SJSA1 (cell line): ENCODE measurements around the gene SDK2. TPM values are rescaled to one million over a fixed set of nuclear protein-coding genes. Genes with fewer than 3 reads are reported as not detected.
A peak's percentile ranks its signal among the peaks of the same experiment; 100 is the strongest.

Experiments
- DNase-seq, 2 experiments: peaks; one replicate each; pipeline ENCODE4 v3.0.0-alpha.2; 2015 to 2020; ENCODE audit warnings: low spot score in 2 of 2, low read depth in 1 of 2
- H3K27ac ChIP-seq: fragments of 250-450 bp; sonication (Bioruptor Pico); 2 replicates; pipeline ENCODE4 v1.5.1; 2020; ENCODE audit warnings: mild to moderate bottlenecking, moderate library complexity
- H3K27me3 ChIP-seq: fragments of 250-450 bp; sonication (Bioruptor Pico); replicated peaks from 2 replicates; pipeline ENCODE4 v1.5.1; 2020; ENCODE audit warnings: mild to moderate bottlenecking, moderate library complexity
- H3K36me3 ChIP-seq: fragments of 250-450 bp; sonication (Bioruptor Pico); 2 replicates; pipeline ENCODE4 v1.5.1; 2020; ENCODE audit warnings: mild to moderate bottlenecking
- H3K4me1 ChIP-seq: fragments of 250-450 bp; sonication (Bioruptor Pico); replicated peaks from 2 replicates; pipeline ENCODE4 v1.6.1; 2021; ENCODE audit warnings: mild to moderate bottlenecking
- H3K4me3 ChIP-seq: fragments of 250-450 bp; sonication (Bioruptor Pico); 2 replicates; pipeline ENCODE4 v1.5.1; 2020; ENCODE audit warnings: mild to moderate bottlenecking
- H3K9me3 ChIP-seq: fragments of 250-450 bp; sonication (Bioruptor Pico); replicated peaks from 2 replicates; pipeline ENCODE4 v1.5.1; 2020; ENCODE audit warnings: mild to moderate bottlenecking
- total RNA-seq: library from RNA; depleted of rRNA; stranded (reverse); fragments of >200 nt; shearing (Covaris generic); gene quantifications from 2 replicates; pipeline ENCODE4 v1.2.3, GENCODE V29; 2014

SDK2 gene
- total RNA-seq, 1 experiment from 2014 or later, result 0.05 TPM

DNA sequence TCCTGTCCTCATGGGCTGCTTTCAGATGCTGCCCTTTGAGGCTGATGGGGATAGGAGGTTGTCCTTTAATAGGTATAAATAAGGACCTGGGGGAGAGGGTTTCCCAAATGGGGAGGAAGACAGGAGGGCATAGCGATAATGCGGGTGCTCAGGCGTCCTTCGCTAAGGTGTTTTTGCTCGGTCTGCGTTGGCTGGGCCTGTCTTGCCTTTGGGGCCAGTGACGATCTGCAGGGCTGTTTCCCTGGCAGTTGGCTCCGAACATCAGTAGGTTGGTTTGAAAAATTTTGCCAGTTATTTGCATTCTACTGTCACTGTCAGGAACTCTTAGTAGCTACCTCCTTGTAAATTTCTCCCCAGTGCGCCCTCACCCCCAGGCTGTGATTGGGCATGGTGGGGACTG is 294.6 kb downstream of the SDK2 start:
- no peaks in the 10 kb centered on the region for H3K9me3 ChIP-seq
- H3K27me3 ChIP-seq, result no peaks in the 10 kb centered on the region
- no peaks in the 10 kb centered on the region for H3K36me3 ChIP-seq

DNA sequence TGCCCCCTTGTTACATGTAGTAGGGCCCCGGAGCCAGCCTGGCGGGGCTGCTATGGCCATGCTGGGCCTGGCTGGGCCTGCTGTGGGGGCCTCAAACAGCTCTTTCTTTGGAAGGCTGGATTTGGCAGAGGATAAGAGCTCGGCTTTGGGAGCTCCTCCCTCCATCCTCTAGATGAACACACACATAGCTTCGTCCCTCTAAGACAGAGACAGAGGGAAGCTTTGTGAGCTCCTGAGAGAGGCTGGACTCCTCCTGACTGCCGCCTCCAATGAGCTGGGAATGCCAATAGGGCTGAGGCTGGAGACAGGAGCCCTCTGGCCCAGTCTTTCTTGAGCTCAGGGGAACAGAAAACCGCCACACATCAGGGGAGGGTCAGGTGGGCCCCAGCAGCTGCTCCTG is 295.1 kb downstream of the SDK2 start:
- Histone ChIP-seq H3K27me3 (no peaks in the 10 kb centered on the region), H3K4me1 (peaks cover 13% of the 10 kb centered on the region), H3K27ac (no peak overlapping the region), H3K9me3 (no peaks in the 10 kb centered on the region), H3K4me3 (no peak overlapping the region), H3K36me3 (no peaks in the 10 kb centered on the region)
- no peak for DNase-seq

More for the DNA sequence above, 294.6 kb downstream of the SDK2 start:
- Histone ChIP-seq H3K4me1 (peaks cover 8% of the 10 kb centered on the region), H3K27ac (no peak overlapping the region), H3K4me3 (no peak overlapping the region)
- no peak for DNase-seq

DNA sequence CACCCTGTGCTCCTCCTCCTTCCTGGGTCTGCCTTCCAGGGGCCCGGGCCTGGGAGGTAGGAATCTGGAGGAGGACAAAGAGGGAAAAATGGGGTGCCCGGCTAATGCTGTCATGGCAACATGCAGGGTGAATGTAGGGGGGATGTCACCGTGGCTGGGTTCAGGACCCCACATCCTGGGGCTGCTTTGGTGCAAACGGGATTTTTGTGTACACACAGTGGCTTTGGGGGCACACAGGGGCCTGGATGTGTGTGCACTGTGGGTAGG is 295.5 kb downstream of the SDK2 start:
- Histone ChIP-seq H3K9me3 (no peaks in the 10 kb centered on the region), H3K27ac (no peak overlapping the region), H3K4me1 (peaks cover 17% of the 10 kb centered on the region), H3K27me3 (no peaks in the 10 kb centered on the region), H3K4me3 (no peak overlapping the region), H3K36me3 (no peaks in the 10 kb centered on the region)
- no peak for DNase-seq

DNA sequence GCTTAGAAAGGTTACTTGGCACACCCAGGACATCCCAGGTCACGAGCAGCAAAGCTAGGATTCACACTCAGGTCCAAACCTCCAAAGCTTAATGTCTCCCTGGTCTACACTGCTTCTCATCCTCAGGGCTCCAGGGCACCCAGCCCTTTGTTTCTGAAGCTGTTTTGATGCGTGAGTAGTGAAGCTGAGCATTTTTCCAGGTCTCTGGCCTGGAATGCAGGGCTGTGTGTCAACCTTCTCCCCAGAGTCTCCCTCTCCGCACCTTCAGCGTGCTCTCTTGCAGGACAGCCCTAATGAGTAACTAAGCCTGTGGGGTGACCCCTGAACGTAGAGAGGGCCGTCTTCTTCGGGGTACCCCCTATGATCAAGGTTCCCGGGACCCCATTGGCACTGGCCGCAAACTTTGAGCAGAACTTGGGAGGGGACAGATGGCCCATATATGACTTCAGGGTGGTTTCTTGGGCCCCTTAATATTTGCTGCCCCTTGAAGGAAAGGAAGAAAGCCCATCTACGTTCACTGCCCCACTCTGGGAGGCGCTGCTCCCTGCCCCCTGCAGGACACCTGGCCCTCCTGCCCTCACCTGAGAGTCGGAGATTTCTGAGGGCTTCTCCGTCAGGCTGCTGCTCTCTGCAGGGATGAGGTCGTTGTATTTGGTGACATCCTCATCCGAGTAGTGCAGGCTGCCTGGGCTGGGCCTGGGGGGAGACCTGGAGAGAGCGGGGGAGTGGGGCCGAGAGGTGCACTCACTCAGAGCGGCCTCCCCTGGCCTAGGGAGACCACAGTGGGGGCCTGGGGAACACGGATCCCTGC is 296.0 kb downstream of the SDK2 start:
- H3K4me1 ChIP-seq, result peaks cover 22% of the 10 kb centered on the region
- no peaks in the 10 kb centered on the region for H3K9me3 ChIP-seq
- no peak overlapping the region for H3K4me3 ChIP-seq
- no peaks in the 10 kb centered on the region for H3K36me3 ChIP-seq
- no peak for DNase-seq
- H3K27ac ChIP-seq, result no peak overlapping the region
- H3K27me3 ChIP-seq, result no peaks in the 10 kb centered on the region

DNA sequence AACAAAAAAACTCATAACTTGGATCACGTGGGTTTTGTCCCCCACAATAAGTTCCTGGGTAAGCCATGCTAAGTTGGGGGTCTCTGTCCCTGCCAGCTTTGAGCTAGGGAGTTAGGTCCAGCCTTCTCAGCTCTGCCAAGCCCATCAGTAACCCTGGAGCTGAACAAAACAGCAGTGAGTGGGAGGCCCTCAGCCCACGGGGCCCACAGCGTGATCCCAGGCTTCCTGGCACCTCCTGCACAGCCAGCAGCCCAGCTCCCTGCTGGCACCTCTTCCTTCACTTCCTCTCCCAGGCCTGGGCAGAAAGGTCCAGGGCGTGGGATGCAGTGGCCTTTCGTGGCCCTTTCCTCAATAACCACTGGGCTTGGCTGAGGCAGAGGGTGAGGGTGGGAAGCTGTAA is 296.9 kb downstream of the SDK2 start:
- H3K9me3 ChIP-seq, result no peaks in the 10 kb centered on the region
- no peaks in the 10 kb centered on the region for H3K27me3 ChIP-seq
- H3K36me3 ChIP-seq, result no peaks in the 10 kb centered on the region
- no peak overlapping the region for H3K4me3 ChIP-seq
- peaks cover 31% of the 10 kb centered on the region for H3K4me1 ChIP-seq
- H3K27ac ChIP-seq, result no peak overlapping the region
- DNase-seq, result no peak

DNA sequence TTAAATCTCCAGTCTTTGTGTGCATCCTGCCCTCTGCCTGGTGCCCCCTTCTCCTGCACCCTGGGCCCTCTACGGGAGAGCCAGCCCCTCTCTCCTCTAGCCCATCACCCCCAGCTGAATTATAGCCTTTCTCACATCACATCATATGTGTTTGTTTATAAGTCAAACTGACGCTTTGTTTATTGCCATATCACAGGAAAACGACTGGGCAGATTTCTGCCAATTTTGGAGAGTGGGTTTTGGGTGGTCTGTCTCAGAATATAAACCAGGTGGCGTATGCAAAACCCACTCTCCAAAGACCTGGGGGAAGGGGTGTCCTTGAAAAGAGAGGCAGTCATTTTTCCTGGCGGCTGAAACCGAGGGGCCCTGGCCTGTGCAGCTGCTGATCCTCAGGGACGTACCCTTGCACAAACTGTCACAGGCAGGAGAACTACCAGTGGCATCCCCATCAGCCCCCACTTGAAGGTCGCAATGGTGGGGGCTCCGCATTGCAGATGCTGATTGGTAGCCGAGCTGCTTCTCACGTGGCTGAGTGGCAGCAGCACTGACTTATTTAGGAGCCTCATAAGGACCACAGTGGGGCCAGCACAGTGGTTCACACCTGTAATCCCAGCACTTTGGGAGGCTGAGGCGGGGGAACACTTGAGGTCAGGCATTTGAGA is 297.6 kb downstream of the SDK2 start:
- H3K4me1 ChIP-seq, result peaks cover 38% of the 10 kb centered on the region
- H3K9me3 ChIP-seq, result no peaks in the 10 kb centered on the region
- H3K27ac ChIP-seq, result no peak overlapping the region
- H3K4me3 ChIP-seq, result no peak overlapping the region
- H3K36me3 ChIP-seq, result no peaks in the 10 kb centered on the region
- H3K27me3 ChIP-seq, result no peaks in the 10 kb centered on the region
- no peak for DNase-seq

DNA sequence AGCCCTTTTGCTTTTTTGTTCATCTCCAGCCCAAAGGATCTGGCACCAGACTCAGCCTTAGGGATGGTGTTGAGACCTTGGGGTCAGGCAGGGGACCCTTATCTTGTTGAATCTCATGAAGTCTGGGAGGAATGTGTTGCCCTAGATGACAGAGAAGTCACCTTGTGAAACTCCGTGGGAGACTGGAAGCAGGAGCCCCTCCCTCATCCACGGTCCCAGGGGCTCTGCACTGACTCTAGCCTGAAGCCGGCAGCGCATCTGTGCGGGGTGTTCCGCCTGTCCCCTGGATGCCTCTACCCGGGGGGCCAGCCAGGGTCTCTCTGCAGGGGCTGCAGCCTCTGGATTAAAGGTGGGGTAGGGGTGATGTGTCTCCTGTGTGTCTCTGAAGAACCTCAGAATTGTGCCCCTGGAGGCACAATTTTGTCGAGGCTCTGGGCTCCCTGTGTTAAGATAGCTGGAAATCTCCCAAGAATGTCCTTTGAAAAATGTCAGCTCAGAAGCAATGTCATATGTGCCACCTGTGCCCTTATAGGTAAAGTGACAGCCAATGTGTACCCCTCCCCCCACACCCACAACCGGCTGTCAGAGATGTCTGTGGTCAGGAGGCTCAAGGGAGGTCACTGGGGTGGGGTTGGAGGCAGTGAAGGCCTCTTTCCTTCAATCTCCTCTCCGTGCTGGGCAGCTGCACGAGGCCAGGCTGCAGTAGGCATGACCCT is 300.3 kb downstream of the SDK2 start:
- Histone ChIP-seq H3K4me3 (no peak overlapping the region), H3K4me1 (peaks cover 60% of the 10 kb centered on the region), H3K9me3 (no peaks in the 10 kb centered on the region)

DNA sequence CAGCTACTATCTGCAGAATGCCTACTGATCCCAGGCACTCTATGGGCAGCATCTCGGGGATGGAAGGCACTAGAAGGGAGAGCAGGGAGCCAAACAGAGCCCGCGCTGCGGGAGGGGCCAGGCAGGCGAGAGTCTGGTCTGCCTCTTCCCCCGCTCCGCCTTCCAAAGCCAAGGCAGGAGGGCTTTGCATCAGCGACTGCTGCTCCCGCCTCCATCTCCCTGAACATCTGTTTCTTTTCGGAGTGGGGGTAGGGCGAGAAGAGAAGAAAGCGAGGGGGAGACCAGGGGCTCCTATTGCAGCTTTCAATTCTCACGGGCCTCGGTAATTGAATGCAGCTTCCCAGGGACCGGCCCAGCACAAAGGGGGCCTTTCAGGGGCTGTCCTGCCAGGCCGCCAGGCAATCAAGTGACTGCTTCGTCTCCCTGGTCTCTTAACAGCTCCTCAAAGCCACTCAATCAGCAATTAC is 301.0 kb downstream of the SDK2 start:
- DNase-seq, result peak; percentile 96
- Histone ChIP-seq H3K27ac (peak overlapping the region; percentile 92), H3K4me1 (peaks cover 67% of the 10 kb centered on the region), H3K4me3 (peak overlapping the region; percentile 2), H3K9me3 (no peaks in the 10 kb centered on the region), H3K27me3 (no peaks in the 10 kb centered on the region), H3K36me3 (no peaks in the 10 kb centered on the region)

More for the DNA sequence above, 300.3 kb downstream of the SDK2 start:
- H3K36me3 ChIP-seq, result no peaks in the 10 kb centered on the region
- no peaks in the 10 kb centered on the region for H3K27me3 ChIP-seq
- peak overlapping the region; percentile 92 for H3K27ac ChIP-seq
- no peak for DNase-seq

DNA sequence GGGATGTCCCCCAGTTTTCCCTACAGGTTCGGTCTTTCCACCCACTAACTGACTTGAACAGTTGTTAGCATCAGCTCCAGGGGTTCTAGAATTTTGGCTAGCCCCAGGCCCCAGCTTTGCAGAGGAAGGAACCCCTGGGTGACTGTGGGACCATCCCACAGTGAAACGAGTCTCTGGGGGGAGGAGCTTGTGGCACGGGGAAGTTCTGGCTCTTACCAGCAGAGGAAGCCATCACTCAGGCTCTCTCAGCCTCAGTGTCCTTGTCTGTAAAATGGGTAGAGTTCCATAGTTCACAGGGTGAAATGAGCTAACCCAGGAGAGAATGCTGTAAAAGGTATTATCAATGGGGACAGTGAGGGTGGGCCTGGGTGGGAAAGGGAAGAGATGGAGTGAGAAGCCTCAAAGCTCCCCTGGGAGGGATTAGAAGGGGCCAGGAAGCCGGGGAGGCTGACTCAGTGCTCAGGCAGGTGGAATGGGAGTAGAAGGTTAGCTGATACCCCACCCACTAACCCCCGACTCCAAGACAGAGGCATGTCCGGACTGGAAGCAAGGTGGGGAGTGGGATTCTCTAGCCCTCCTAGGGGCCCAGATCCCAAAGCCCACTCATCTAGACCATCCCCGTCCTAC is 301.6 kb downstream of the SDK2 start:
- Histone ChIP-seq H3K27ac (peak overlapping the region; percentile 92), H3K36me3 (no peaks in the 10 kb centered on the region), H3K27me3 (no peaks in the 10 kb centered on the region), H3K4me1 (peaks cover 72% of the 10 kb centered on the region), H3K9me3 (no peaks in the 10 kb centered on the region), H3K4me3 (peak overlapping the region; percentile 2)
- DNase-seq, result peak; percentile 95 to 96

DNA sequence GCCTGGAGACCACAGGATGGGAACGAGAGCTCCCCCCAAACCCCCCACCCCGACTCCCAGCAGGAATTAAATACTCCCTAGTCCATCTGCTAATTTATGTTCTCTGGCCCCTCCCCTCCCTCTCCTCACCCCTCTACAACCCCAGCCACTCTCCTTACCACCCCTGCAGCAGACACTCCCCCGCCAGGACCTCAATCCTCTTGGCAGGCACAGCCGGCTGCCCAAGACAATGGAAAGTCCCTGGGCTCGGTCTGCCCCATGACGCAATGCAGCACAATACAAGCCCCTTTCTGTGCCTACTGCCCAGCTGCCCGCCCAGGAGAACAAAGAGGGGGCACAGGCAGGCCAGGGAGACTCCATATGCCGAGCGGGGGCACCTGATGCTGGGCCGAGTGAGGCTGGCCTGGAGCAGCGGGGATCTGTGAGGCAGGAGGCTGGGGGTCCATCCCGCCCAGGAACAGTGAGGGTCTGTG is 302.2 kb downstream of the SDK2 start:
- no peaks in the 10 kb centered on the region for H3K9me3 ChIP-seq
- H3K4me3 ChIP-seq, result no peak overlapping the region
- no peaks in the 10 kb centered on the region for H3K36me3 ChIP-seq
- peaks cover 78% of the 10 kb centered on the region for H3K4me1 ChIP-seq
- peak overlapping the region; percentile 92 for H3K27ac ChIP-seq
- peak; percentile 94 to 98 for DNase-seq
- H3K27me3 ChIP-seq, result no peaks in the 10 kb centered on the region

DNA sequence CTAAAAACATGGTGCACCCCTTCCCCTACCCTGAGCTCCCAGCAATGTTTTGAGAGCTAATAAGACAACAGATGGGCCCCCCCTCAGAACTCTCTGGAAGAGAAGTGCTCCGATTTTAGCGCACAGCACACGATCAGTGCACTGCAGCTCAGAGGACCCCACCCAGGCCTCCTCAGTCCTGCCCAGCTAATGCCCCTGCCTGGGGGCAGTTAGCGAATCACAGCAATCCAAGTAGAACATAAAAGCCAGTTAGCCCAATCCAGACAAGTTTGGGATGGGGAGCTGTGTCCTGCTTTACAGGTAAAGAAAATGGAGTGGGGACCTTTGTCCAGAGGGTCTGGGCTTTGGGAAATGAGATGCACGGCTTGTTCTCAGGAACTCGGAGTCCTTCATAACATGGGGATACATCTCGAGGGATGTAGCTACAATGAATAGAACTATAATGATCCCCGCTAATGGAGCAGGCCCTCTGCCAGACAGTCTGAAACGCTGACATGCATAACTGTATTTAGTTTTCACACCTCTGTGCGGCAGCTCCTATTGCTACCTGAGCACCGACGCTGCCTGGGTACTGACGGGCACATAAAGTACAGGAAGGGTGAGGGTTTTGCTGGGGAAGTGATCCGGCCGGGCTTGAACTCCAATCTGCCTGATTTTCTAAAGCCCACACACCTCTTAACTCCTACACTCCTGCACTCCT is 302.7 kb downstream of the SDK2 start:
- peaks cover 78% of the 10 kb centered on the region for H3K4me1 ChIP-seq
- DNase-seq, result no peak
- H3K4me3 ChIP-seq, result no peak overlapping the region
- H3K9me3 ChIP-seq, result no peaks in the 10 kb centered on the region
- no peaks in the 10 kb centered on the region for H3K36me3 ChIP-seq
- H3K27me3 ChIP-seq, result no peaks in the 10 kb centered on the region
- peak overlapping the region; percentile 92 for H3K27ac ChIP-seq

DNA sequence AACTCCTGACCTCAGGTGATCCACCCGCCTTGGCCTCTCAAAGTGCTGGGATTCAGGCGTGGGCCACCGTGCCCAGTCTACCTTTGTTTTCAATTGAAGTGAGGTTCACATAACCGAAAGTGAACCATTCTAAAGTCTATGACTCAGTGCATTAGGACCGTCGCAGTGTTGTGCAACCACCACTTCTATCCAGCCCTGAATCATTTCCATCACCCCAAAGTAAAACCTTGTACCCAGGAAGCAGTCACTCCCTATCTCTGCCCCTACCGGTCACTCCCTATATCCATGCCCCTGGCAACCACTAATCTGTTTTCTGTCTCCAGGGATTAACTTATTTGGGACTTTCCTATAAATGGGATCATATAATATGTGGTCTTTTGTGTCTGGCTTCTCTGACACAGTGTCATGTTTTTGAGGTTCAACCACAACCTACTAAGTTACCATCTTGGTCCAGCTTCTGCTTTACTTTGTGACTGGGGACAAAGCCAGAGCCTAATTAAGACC is 304.1 kb downstream of the SDK2 start:
- no peaks in the 10 kb centered on the region for H3K27me3 ChIP-seq
- no peak overlapping the region for H3K4me3 ChIP-seq
- peak overlapping the region; percentile 84 for H3K27ac ChIP-seq
- peak; percentile 90 to 93 for DNase-seq
- peaks cover 74% of the 10 kb centered on the region for H3K4me1 ChIP-seq
- no peaks in the 10 kb centered on the region for H3K36me3 ChIP-seq
- no peaks in the 10 kb centered on the region for H3K9me3 ChIP-seq
